H9 (cell line): Measurements from ENCODE around the gene PARP2. TPM values are rescaled to one million over a fixed set of nuclear protein-coding genes. Genes with fewer than 3 reads are reported as not detected.
A peak's percentile ranks its signal among the peaks of the same experiment; 100 is the strongest.

ENCODE experiments used
- DNase-seq: peaks from one replicate; pipeline ENCODE4 v3.0.0-alpha.2; 2017
- H2AFZ ChIP-seq: one replicate; pipeline ENCODE4 v1.6.1; 2013; ENCODE audit warnings: mild to moderate bottlenecking, low read length, control low read depth, moderate library complexity
- H2AK5ac ChIP-seq: 2 replicates; pipeline ENCODE4 v1.6.1; 2013; ENCODE audit warnings: low read length, control low read depth, mixed read lengths; ENCODE audit not compliant: insufficient read length
- H2BK120ac ChIP-seq: one replicate; pipeline ENCODE4 v1.6.1; 2013; ENCODE audit warnings: low read depth, mild to moderate bottlenecking, low read length, control low read depth, inconsistent platforms; ENCODE audit not compliant: poor library complexity, severe bottlenecking
- H2BK12ac ChIP-seq: 2 replicates; pipeline ENCODE4 v1.6.1; 2013; ENCODE audit warnings: low read length, control low read depth, mixed read lengths, low read depth; ENCODE audit not compliant: insufficient read length
- H2BK15ac ChIP-seq: 2 replicates; pipeline ENCODE4 v1.6.1; 2013; ENCODE audit warnings: low read depth, low read length, control low read depth
- H2BK20ac ChIP-seq: one replicate; pipeline ENCODE4 v1.6.1; 2013; ENCODE audit warnings: low read depth, mild to moderate bottlenecking, low read length, control low read depth, inconsistent platforms; ENCODE audit not compliant: poor library complexity, severe bottlenecking
- H2BK5ac ChIP-seq: 2 replicates; pipeline ENCODE4 v1.6.1; 2013; ENCODE audit warnings: low read length, control low read depth, mixed read lengths; ENCODE audit not compliant: insufficient read length
- H3K14ac ChIP-seq: 2 replicates; pipeline ENCODE4 v1.6.1; 2013; ENCODE audit warnings: low read length, control low read depth; ENCODE audit not compliant: insufficient read depth
- H3K18ac ChIP-seq: 2 replicates; pipeline ENCODE4 v1.6.1; 2013; ENCODE audit warnings: low read depth, mild to moderate bottlenecking, mixed read lengths, low read length, control low read depth; ENCODE audit not compliant: insufficient read length
- H3K23ac ChIP-seq: 2 replicates; pipeline ENCODE4 v1.6.1; 2013; ENCODE audit warnings: low read length, control low read depth, mixed read lengths, low read depth; ENCODE audit not compliant: insufficient read length
- H3K23me2 ChIP-seq: 2 replicates; pipeline ENCODE4 v1.6.1; 2013; ENCODE audit warnings: low read depth, mild to moderate bottlenecking, mixed read lengths, low read length, control low read depth; ENCODE audit not compliant: insufficient read length, poor library complexity, severe bottlenecking
- H3K27ac ChIP-seq: 2 replicates; pipeline ENCODE4 v1.5.1; 2013; ENCODE audit warnings: low read length, control low read depth, mixed read lengths, low read depth; ENCODE audit not compliant: insufficient read length
- H3K27me3 ChIP-seq: 2 replicates; pipeline ENCODE4 v1.6.1; 2013; ENCODE audit warnings: low read length, control low read depth, inconsistent platforms; ENCODE audit not compliant: insufficient read depth
- H3K4ac ChIP-seq: 2 replicates; pipeline ENCODE4 v1.6.1; 2013; ENCODE audit warnings: low read depth, mild to moderate bottlenecking, control low read depth, inconsistent platforms, low read length, moderate library complexity
- H3K4me1 ChIP-seq: 2 replicates; pipeline ENCODE4 v1.6.1; 2013; ENCODE audit warnings: low read length, control low read depth, inconsistent platforms; ENCODE audit not compliant: insufficient read depth
- H3K4me2 ChIP-seq: 2 replicates; pipeline ENCODE4 v1.6.1; 2013; ENCODE audit warnings: low read length, control low read depth, mixed read lengths; ENCODE audit not compliant: insufficient read length, insufficient read depth
- H3K56ac ChIP-seq: 2 replicates; pipeline ENCODE4 v1.6.1; 2013; ENCODE audit warnings: low read depth, mild to moderate bottlenecking, mixed read lengths, low read length, control low read depth; ENCODE audit not compliant: insufficient read length
- H3K79me1 ChIP-seq: 2 replicates; pipeline ENCODE4 v1.6.1; 2013; ENCODE audit warnings: low read depth, mild to moderate bottlenecking, moderate library complexity, low read length, control low read depth, inconsistent platforms; ENCODE audit not compliant: insufficient read depth, poor library complexity, severe bottlenecking
- H3K79me2 ChIP-seq: 2 replicates; pipeline ENCODE4 v1.6.1; 2013; ENCODE audit warnings: low read length, control low read depth, inconsistent platforms; ENCODE audit not compliant: insufficient read depth
- H3K9ac ChIP-seq: 2 replicates; pipeline ENCODE4 v1.6.1; 2013; ENCODE audit warnings: low read length, control low read depth, mixed read lengths; ENCODE audit not compliant: insufficient read length; ENCODE audit errors: extremely low read depth
- H3K9me3 ChIP-seq: one replicate; pipeline ENCODE4 v1.6.1; 2013; ENCODE audit warnings: low read depth, low read length, inconsistent platforms; ENCODE audit not compliant: control insufficient read depth
- H3T11ph ChIP-seq: one replicate; pipeline ENCODE4 v1.6.1; 2013; ENCODE audit warnings: mild to moderate bottlenecking, low read length, control low read depth, inconsistent platforms
- H4K20me1 ChIP-seq: one replicate; pipeline ENCODE4 v1.6.1; 2013; ENCODE audit not compliant: control insufficient read depth, insufficient read length, insufficient read depth
- H4K5ac ChIP-seq: 2 replicates; pipeline ENCODE4 v1.6.1; 2013; ENCODE audit warnings: low read depth, mild to moderate bottlenecking, mixed read lengths, low read length, control low read depth; ENCODE audit not compliant: insufficient read length
- H4K8ac ChIP-seq: replicated peaks from 2 replicates; pipeline ENCODE4 v1.6.1; 2013; ENCODE audit warnings: low read length, control low read depth, mixed read lengths, low read depth; ENCODE audit not compliant: insufficient read length
- H4K91ac ChIP-seq: 2 replicates; pipeline ENCODE4 v1.6.1; 2013; ENCODE audit warnings: low read depth, mild to moderate bottlenecking, moderate library complexity, mixed read lengths, low read length, control low read depth; ENCODE audit not compliant: insufficient read length
- H3K27ac Mint-ChIP-seq, 3 experiments: 2 replicates in 2 of 3; 3 replicates in 1 of 3; pipeline ENCODE4 v1.8.0; 2020 to 2021; ENCODE audit warnings: mixed read lengths in 3 of 3, mild to moderate bottlenecking in 1 of 3, moderate library complexity in 1 of 3
- H3K27me3 Mint-ChIP-seq: 2 replicates; pipeline ENCODE4 v1.8.0; 2021; ENCODE audit warnings: low read depth, mild to moderate bottlenecking, moderate library complexity, mixed read lengths
- H3K36me3 Mint-ChIP-seq, 3 experiments: 2 replicates in 2 of 3; 3 replicates in 1 of 3; pipeline ENCODE4 v1.8.0; 2020 to 2021; ENCODE audit warnings: low read depth in 3 of 3, mixed read lengths in 3 of 3; ENCODE audit not compliant: insufficient read depth in 1 of 3
- H3K4me1 Mint-ChIP-seq, 2 experiments: 2 replicates each; pipeline ENCODE4 v1.8.0; 2020; ENCODE audit warnings: mixed read lengths in 2 of 2
- H3K4me3 Mint-ChIP-seq, 2 experiments: 2 replicates in 1 of 2; 3 replicates in 1 of 2; pipeline ENCODE4 v1.8.0; 2020 to 2021; ENCODE audit warnings: mild to moderate bottlenecking in 2 of 2, mixed read lengths in 2 of 2, moderate library complexity in 1 of 2
- H3K9me3 Mint-ChIP-seq, 2 experiments: 2 replicates in 1 of 2; 3 replicates in 1 of 2; pipeline ENCODE4 v1.8.0; 2020; ENCODE audit warnings: mild to moderate bottlenecking in 2 of 2, mixed read lengths in 2 of 2, moderate library complexity in 1 of 2
- CTCF ChIP-seq: fragments of 200-600 bp; sonication (generic); conservative IDR thresholded peaks from 3 replicates; pipeline ENCODE4 v1.8.0; 2021; ENCODE audit warnings: antibody characterized with exemption, mild to moderate bottlenecking
- WGBS: extraction: QIAGEN DNeasy Blood & Tissue Kit; methylation state at CpG from one replicate; pipeline ENCODE4 v1.1.7; 2013; ENCODE audit warnings: missing lambda C conversion rate, low lambda C conversion rate, mixed read lengths; ENCODE audit not compliant: insufficient read length; ENCODE audit errors: extremely low coverage; 5-methylcytosine and 5-hydroxymethylcytosine counted together
- total RNA-seq: library from RNA; stranded (reverse); gene quantifications from 2 replicates; pipeline ENCODE4 v1.2.1, GENCODE V29; 2021

PARP2 gene
- total RNA-seq, 1 experiment from 2014 or later = 25.4 TPM

- H2BK5ac ChIP-seq = no peak overlapping the region
- H3K79me2 ChIP-seq = no peaks in the 10 kb centered on the region
- Mint-ChIP-seq H3K36me3 (peaks cover 71 to 87% (median 86%) of the 10 kb centered on the region in 3 experiments; a peak in 6 of 7 replicates), H3K4me3 (no peak overlapping the region), H3K4me1 (no peaks in the 10 kb centered on the region), H3K27me3 (no peaks in the 10 kb centered on the region), H3K9me3 (no peaks in the 10 kb centered on the region), H3K27ac (peak overlapping the region in 2 of 3 experiments; percentile 39 to 68; a peak in 1 of 7 replicates)
- no peak overlapping the region for H3K56ac ChIP-seq
- TF ChIP-seq CTCF = no peak
- H4K20me1 ChIP-seq = no peaks in the 10 kb centered on the region
- H3T11ph ChIP-seq = no peak overlapping the region
- H3K4me1 ChIP-seq = no peaks in the 10 kb centered on the region
- H4K91ac ChIP-seq = no peak overlapping the region
- H3K18ac ChIP-seq = no peak overlapping the region
- no peak overlapping the region for H4K5ac ChIP-seq
- no CpG with 5 or more reads among the region's 16 CpGs for WGBS
- no peak overlapping the region for H3K9ac ChIP-seq
- no peak overlapping the region for H2BK12ac ChIP-seq
- no peak overlapping the region for H2BK120ac ChIP-seq
- no peak overlapping the region for H3K4me2 ChIP-seq
- no peak overlapping the region for H2BK20ac ChIP-seq
- peaks cover 4% of the 10 kb centered on the region for H3K79me1 ChIP-seq
- no peak overlapping the region for H2BK15ac ChIP-seq
- H3K23me2 ChIP-seq = no peaks in the 10 kb centered on the region
- no peak for DNase-seq
- H3K23ac ChIP-seq = no peak overlapping the region
- no peak overlapping the region for H3K14ac ChIP-seq
- H3K9me3 ChIP-seq = no peaks in the 10 kb centered on the region
- no peaks in the 10 kb centered on the region for H3K27me3 ChIP-seq
- H4K8ac ChIP-seq = no peak overlapping the region
- no peak overlapping the region for H3K27ac ChIP-seq
- no peak overlapping the region for H3K4ac ChIP-seq
- no peak overlapping the region for H2AFZ ChIP-seq
- no peak overlapping the region for H2AK5ac ChIP-seq
Measured at GRCh38 chr14:20317720-20318119, 25.7 kb upstream of the PARP2 start.
